Measurements from ENCODE around the gene LAMTOR3. TPM values are rescaled to one million over a fixed set of nuclear protein-coding genes. Genes with fewer than 3 reads are reported as not detected.

The LAMTOR3 gene
- total RNA-seq: 10 to 100 TPM; 20.7 to 23.3 TPM

GRCh38 chr4:99894161-99894997, at the start of gene LAMTOR3:
LAMTOR3 (minus strand) TSS chr4:99894427; CDS start chr4:99893963, 464 bp downstream.
- DNase-seq (peak; percentile 89 to 92), ATAC-seq (replicated peaks in 1 of 2) (peak; percentile 100)
- peak within 1 kb of the TSS; percentile 94 for H3K27ac Mint-ChIP-seq
- H3K36me3 Mint-ChIP-seq (ENCODE audit: insufficient read depth in 2 of 2): no peaks in the 10 kb centered on the region
- no peaks in the 10 kb centered on the region for H3K27me3 Mint-ChIP-seq (ENCODE audit: low read depth)
- no peaks in the 10 kb centered on the region for H3K9me3 Mint-ChIP-seq
- H3K4me3 Mint-ChIP-seq: peak within 1 kb of the TSS; percentile 89 to 95
- H3K4me1 Mint-ChIP-seq (ENCODE audit: low read depth): peaks cover 40% of the 10 kb centered on the region

DNA sequence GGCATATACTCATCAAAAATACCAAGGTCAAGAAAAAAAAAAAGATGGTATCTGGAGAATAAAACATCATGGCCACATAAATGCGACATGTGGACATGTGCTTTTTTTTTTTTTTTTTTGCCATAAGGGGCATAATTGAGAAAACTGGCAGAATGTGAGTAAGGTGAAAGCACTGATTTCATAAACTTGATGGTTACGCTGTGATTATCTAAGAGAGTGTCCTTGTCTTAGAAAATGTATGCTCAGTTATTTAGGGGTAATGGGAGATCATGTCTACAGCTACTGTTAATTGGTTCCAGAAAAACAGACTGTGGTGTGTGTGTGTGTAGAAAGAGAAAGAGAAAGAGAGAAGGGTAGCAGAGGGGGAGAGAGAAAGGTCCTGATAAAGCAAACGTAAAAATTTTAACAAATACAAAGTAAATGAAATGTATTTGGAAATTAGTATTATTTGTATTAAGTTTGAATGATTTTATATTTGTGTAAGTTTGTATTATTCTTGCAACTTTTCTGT, 44.1 kb upstream of the LAMTOR3 start:
- H3K27me3 Mint-ChIP-seq (ENCODE audit: low read depth): no peaks in the 10 kb centered on the region
- ATAC-seq (replicated peaks in 1 of 2) (no peak), DNase-seq (no peak)
- peaks cover 0 to 2% of the 10 kb centered on the region in 2 donors for H3K9me3 Mint-ChIP-seq
- H3K4me1 Mint-ChIP-seq (ENCODE audit: low read depth): peaks cover 31% of the 10 kb centered on the region
- H3K27ac Mint-ChIP-seq: no peak overlapping the region
- peaks cover 12 to 34% of the 10 kb centered on the region in 2 donors for H3K36me3 Mint-ChIP-seq (ENCODE audit: insufficient read depth in 2 of 2)
- H3K4me3 Mint-ChIP-seq: no peak overlapping the region

DNA sequence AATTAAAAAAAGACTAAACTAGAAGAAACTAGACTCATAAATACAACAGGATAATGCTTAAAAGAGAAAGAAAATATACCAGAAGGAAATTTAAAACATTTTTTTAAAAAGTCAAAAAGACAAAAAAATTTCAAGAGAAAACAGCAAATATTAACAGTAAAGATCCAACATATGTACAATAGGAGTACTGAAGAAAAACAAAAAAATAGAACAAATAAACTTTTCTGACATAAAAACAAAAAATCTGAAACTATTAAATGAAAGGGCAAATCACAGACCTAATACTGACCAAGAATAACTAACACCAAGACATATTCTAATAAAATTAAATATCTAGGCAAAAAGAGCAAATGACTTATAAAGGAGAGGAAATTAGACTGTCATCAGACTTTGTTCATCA, 40.7 kb upstream of the LAMTOR3 start:
- Mint-ChIP-seq H3K4me3 (no peak overlapping the region), H3K9me3 (peaks cover 0 to 2% of the 10 kb centered on the region in 2 donors), H3K4me1 (ENCODE audit: low read depth) (peaks cover 34% of the 10 kb centered on the region), H3K27me3 (ENCODE audit: low read depth) (no peaks in the 10 kb centered on the region), H3K36me3 (ENCODE audit: insufficient read depth in 2 of 2) (peaks cover 15 to 36% of the 10 kb centered on the region in 2 donors), H3K27ac (peak overlapping the region; percentile 50)
- DNase-seq (no peak), ATAC-seq (replicated peaks in 1 of 2) (no peak)

DNA sequence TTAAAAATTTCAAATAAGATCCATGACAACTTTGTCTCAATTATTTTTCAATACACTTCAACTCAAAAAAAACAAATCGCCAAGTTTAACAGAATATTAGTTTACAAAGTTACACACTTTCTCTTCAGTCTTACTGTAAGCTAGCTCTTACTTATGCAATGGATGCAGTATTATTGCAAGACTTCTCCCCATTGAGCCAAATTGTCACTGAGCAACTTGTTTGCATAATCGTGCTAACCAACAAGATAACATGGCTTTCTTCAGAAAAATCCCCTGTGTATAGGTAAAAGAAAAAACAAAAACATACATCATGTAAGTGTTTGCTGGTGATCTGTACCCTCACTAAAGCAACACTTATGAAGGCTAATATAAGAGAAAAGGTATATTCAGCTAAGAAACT, 33.3 kb upstream of the LAMTOR3 start:
- Mint-ChIP-seq H3K36me3 (ENCODE audit: insufficient read depth in 2 of 2) (peaks cover 11 to 18% of the 10 kb centered on the region in 2 donors), H3K4me3 (no peak overlapping the region), H3K9me3 (no peaks in the 10 kb centered on the region), H3K27me3 (ENCODE audit: low read depth) (no peaks in the 10 kb centered on the region), H3K27ac (no peak overlapping the region), H3K4me1 (ENCODE audit: low read depth) (peaks cover 28% of the 10 kb centered on the region)
- DNase-seq (no peak), ATAC-seq (replicated peaks in 1 of 2) (no peak)

DNA sequence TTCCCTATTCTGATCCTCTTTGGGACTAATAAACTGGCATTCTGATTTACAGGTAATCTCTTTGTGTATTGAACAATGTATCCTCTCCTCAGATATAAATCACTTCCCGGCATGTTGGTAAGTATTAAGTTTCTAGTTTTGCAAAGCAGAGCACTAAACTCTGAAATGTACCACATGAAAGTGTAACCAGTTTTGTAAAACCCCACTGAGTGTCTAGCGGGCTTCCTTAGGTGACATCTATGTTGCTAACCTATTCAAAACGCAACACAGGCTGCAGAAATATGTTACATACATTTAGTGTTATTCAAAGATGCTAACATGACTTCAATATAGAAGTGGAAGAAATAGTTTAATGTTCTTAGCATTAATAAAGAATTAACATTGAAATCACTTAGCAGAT, 26.9 kb upstream of the LAMTOR3 start:
- Mint-ChIP-seq H3K36me3 (ENCODE audit: insufficient read depth in 2 of 2) (peaks cover 16 to 25% of the 10 kb centered on the region in 2 donors), H3K9me3 (peaks cover 1 to 5% of the 10 kb centered on the region in 2 donors), H3K4me1 (ENCODE audit: low read depth) (peaks cover 14% of the 10 kb centered on the region), H3K27me3 (ENCODE audit: low read depth) (no peaks in the 10 kb centered on the region), H3K27ac (peak overlapping the region; percentile 2), H3K4me3 (peak overlapping the region; percentile 34 to 35)
- peak; percentile 81 to 84 for ATAC-seq (replicated peaks in 1 of 2)
- peak in 1 of 2 donors; percentile 6 for DNase-seq

GRCh38 chr4:99918656-99919055, 24.4 kb upstream of the LAMTOR3 start:
- no peak for ATAC-seq (replicated peaks in 1 of 2)
- H3K27me3 Mint-ChIP-seq (ENCODE audit: low read depth): no peaks in the 10 kb centered on the region
- H3K4me3 Mint-ChIP-seq: no peak overlapping the region
- H3K4me1 Mint-ChIP-seq (ENCODE audit: low read depth): peaks cover 9% of the 10 kb centered on the region
- peak overlapping the region; percentile 73 for H3K27ac Mint-ChIP-seq
- peaks cover 1 to 8% of the 10 kb centered on the region in 2 donors for H3K9me3 Mint-ChIP-seq
- no peak for DNase-seq
- H3K36me3 Mint-ChIP-seq (ENCODE audit: insufficient read depth in 2 of 2): peaks cover 16 to 33% of the 10 kb centered on the region in 2 donors

DNA sequence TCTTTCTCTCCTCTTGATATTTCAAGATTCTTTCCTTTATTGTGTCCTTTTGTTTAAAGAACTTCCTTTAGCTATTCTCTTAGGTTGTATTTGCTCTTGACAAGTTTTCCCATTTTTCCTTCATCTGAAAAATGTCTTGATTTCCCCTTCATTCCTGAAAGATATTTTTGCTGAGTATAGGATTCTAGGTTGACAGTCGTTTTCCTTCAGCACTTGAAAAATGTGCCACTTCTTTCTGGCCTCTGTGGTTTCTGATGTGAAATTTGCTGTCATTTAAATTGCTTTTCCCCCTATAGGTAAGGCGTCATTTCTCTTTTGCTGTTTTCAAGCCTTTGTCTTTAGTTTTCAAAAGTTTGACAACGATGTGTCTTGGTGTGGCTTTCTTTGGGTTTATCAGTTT, 23.3 kb upstream of the LAMTOR3 start:
- H3K27ac Mint-ChIP-seq: peak overlapping the region; percentile 22
- ATAC-seq (replicated peaks in 1 of 2): no peak
- H3K36me3 Mint-ChIP-seq (ENCODE audit: insufficient read depth in 2 of 2): peaks cover 18 to 31% of the 10 kb centered on the region in 2 donors

GRCh38 chr4:99915449-99915848, 21.2 kb upstream of the LAMTOR3 start:
- Mint-ChIP-seq H3K27ac (peak overlapping the region; percentile 47), H3K9me3 (peaks cover 1 to 8% of the 10 kb centered on the region in 2 donors), H3K36me3 (ENCODE audit: insufficient read depth in 2 of 2) (peaks cover 18 to 27% of the 10 kb centered on the region in 2 donors), H3K27me3 (ENCODE audit: low read depth) (no peaks in the 10 kb centered on the region), H3K4me1 (ENCODE audit: low read depth) (no peaks in the 10 kb centered on the region), H3K4me3 (no peak overlapping the region)
- no peak for ATAC-seq (replicated peaks in 1 of 2)
- DNase-seq: no peak

More for the DNA sequence above, 23.3 kb upstream of the LAMTOR3 start:
- peaks cover 1 to 8% of the 10 kb centered on the region in 2 donors for H3K9me3 Mint-ChIP-seq
- peaks cover 9% of the 10 kb centered on the region for H3K4me1 Mint-ChIP-seq (ENCODE audit: low read depth)
- H3K4me3 Mint-ChIP-seq: no peak overlapping the region
- H3K27me3 Mint-ChIP-seq (ENCODE audit: low read depth): no peaks in the 10 kb centered on the region
- DNase-seq: no peak

- no peaks in the 10 kb centered on the region for H3K27me3 Mint-ChIP-seq (ENCODE audit: low read depth)
- no peak for DNase-seq
- no peak for ATAC-seq (replicated peaks in 1 of 2)
- peak overlapping the region; percentile 94 for H3K27ac Mint-ChIP-seq
- H3K4me3 Mint-ChIP-seq: peak overlapping the region; percentile 89 to 95
- H3K4me1 Mint-ChIP-seq (ENCODE audit: low read depth): peaks cover 40% of the 10 kb centered on the region
- H3K36me3 Mint-ChIP-seq (ENCODE audit: insufficient read depth in 2 of 2): no peaks in the 10 kb centered on the region
- H3K9me3 Mint-ChIP-seq: no peaks in the 10 kb centered on the region
These were observed 771 bp upstream of the LAMTOR3 start for GRCh38 chr4:99894998-99895397.

- Mint-ChIP-seq H3K27ac (peak overlapping the region; percentile 87), H3K4me3 (peak overlapping the region; percentile 89 to 95), H3K4me1 (ENCODE audit: low read depth) (peaks cover 40% of the 10 kb centered on the region), H3K9me3 (no peaks in the 10 kb centered on the region), H3K27me3 (ENCODE audit: low read depth) (no peaks in the 10 kb centered on the region), H3K36me3 (ENCODE audit: insufficient read depth in 2 of 2) (no peaks in the 10 kb centered on the region)
- DNase-seq: no peak
- ATAC-seq (replicated peaks in 1 of 2): no peak
These were observed 427 bp downstream of the LAMTOR3 start for GRCh38 chr4:99893839-99894160.

GRCh38 chr4:99893029-99893428, 1.2 kb downstream of the LAMTOR3 start:
- Mint-ChIP-seq H3K27ac (peak overlapping the region; percentile 47), H3K4me3 (peak overlapping the region; percentile 89 to 95), H3K36me3 (ENCODE audit: insufficient read depth in 2 of 2) (no peaks in the 10 kb centered on the region), H3K27me3 (ENCODE audit: low read depth) (no peaks in the 10 kb centered on the region), H3K9me3 (no peaks in the 10 kb centered on the region), H3K4me1 (ENCODE audit: low read depth) (peaks cover 40% of the 10 kb centered on the region)
- ATAC-seq (replicated peaks in 1 of 2) (no peak), DNase-seq (no peak)

DNA sequence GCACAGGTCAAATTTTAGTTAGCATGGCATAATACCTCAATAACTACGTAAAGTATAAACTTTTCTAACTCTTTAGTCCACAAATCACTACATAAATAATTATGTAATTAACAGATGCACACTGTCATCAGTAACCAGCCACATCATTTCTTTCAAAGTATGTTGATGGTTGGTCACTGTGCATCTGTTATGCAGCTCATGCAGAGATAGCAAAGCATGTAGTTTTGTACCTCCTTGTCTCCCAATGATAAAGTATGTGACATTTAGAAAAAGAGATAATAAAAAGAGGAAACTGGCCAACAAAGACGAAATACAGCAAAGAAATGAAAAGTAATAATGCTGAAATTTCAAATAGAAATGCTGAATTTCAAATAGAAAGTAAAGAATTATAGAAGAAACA, 2.9 kb downstream of the LAMTOR3 start:
- Mint-ChIP-seq H3K9me3 (no peaks in the 10 kb centered on the region), H3K4me1 (ENCODE audit: low read depth) (peaks cover 40% of the 10 kb centered on the region), H3K27ac (peak overlapping the region; percentile 85), H3K36me3 (ENCODE audit: insufficient read depth in 2 of 2) (peaks cover 0 to under 1% of the 10 kb centered on the region in 2 donors), H3K4me3 (peak overlapping the region in 1 of 2 donors; percentile 61), H3K27me3 (ENCODE audit: low read depth) (no peaks in the 10 kb centered on the region)
- DNase-seq (no peak), ATAC-seq (replicated peaks in 1 of 2) (no peak)

DNA sequence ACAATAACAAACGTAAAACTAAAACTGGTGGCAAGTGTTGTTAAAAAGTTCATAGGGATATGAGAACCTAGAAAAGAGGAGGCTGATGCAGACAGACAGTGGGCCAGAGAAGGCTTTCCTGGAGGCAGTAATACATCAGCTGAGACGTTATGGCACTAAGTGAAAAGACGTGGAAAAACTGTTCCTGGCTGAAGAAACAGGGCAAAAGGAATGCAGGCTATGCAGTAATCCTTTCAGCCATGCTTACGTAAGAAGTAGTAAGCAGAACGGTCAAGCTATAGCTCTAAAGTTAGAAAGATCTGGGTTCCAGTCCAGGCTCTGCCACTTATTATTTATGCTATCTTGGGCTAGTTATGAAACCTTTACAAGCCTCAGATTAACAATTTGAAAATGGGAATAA, 6.4 kb downstream of the LAMTOR3 start:
- ATAC-seq (replicated peaks in 1 of 2) (no peak), DNase-seq (no peak)
- Mint-ChIP-seq H3K9me3 (no peaks in the 10 kb centered on the region), H3K4me3 (no peak overlapping the region), H3K27ac (no peak overlapping the region), H3K4me1 (ENCODE audit: low read depth) (peaks cover 25% of the 10 kb centered on the region), H3K36me3 (ENCODE audit: insufficient read depth in 2 of 2) (peaks cover 0 to 8% of the 10 kb centered on the region in 2 donors), H3K27me3 (ENCODE audit: low read depth) (no peaks in the 10 kb centered on the region)
